GM12892 (cell line): Measurements from ENCODE around the gene TMEM184B.

ENCODE experiments used
- POLR2A ChIP-seq: IDR thresholded peaks from 2 replicates; pipeline ENCODE4 v1.6.1; 2011; ENCODE audit warnings: low read depth, low read length, control low read depth
- TAF1 ChIP-seq: IDR thresholded peaks from 2 replicates; pipeline ENCODE4 v1.6.1; 2011; ENCODE audit warnings: low read depth, mild to moderate bottlenecking, control low read depth, low read length, borderline replicate concordance

DNA sequence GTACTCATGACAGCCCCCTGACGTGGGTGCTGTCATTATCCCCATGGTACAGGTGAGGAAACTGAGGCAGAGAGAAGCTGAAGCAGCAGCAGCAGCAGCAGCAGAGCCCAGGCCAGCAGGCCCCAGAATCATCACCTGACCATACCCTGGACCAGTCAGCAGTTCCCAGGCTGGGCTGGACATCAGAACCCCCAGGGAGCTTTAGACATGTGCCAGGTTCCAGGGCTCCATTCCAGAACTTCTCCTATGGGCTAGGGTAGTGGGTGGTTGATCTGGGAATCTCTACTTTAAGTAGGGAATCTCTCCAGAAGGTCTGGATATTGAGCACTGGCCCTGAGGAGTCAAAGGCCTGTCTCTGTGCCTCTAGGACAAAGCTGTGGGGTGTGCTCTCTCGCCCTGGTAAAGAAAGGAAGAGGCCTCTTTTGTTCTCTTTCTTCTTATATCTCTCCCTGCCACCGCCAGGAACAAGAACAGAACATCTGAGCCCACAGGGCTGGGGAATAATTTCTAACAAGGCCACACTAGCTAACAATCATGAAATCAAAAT lies 44.4 kb downstream of the TMEM184B start:
- TF ChIP-seq POLR2A = no peak
- no peak for TF ChIP-seq TAF1
